BJ (cell line): ENCODE measurements around the gene LAPTM4A. TPM values are rescaled to one million over a fixed set of nuclear protein-coding genes. Genes with fewer than 3 reads are reported as not detected.

ENCODE experiments used
- CTCF ChIA-PET: fragments of 350-600 bp; formaldehyde crosslinking; extraction: SDS; loops from one replicate; lab custom pipeline; 2021; ENCODE audit warnings: antibody characterized with exemption, inconsistent platforms; lab: Yijun Ruan, JAX
- POLR2A ChIA-PET: fragments of 300-600 bp; sonication (Branson Sonifier 250); formaldehyde crosslinking; extraction: SDS; loops from one replicate; lab custom pipeline; 2021; ENCODE audit warnings: antibody characterized with exemption; lab: Charles Lee
- DNase-seq: peaks from one replicate; pipeline ENCODE4 v3.0.0-alpha.2; 2011; ENCODE audit warnings: low read depth
- H3K27me3 ChIP-seq: 2 replicates; pipeline ENCODE4 v1.6.0; 2011; ENCODE audit warnings: low read length; ENCODE audit not compliant: control insufficient read depth, insufficient read depth
- H3K36me3 ChIP-seq: 2 replicates; pipeline ENCODE4 v1.5.1; 2011; ENCODE audit warnings: low read length; ENCODE audit not compliant: control insufficient read depth, insufficient read depth
- H3K4me3 ChIP-seq: 2 replicates; pipeline ENCODE4 v1.5.1; 2011; ENCODE audit warnings: low read depth, mild to moderate bottlenecking, control low read depth, low read length
- polyA plus RNA-seq: library from polyadenylated mRNA; depleted of rRNA; stranded (reverse); fragments of >200 nt; gene quantifications from 2 replicates; pipeline ENCODE4 v1.2.3, GENCODE V29; 2011
- TF ChIP-seq, protein P1 (sequence below): IDR thresholded peaks from 2 replicates; pipeline ENCODE4 v1.5.1; 2011; ENCODE audit warnings: low read depth, mild to moderate bottlenecking, control low read depth, inconsistent platforms, low read length, moderate library complexity; ENCODE audit not compliant: insufficient read depth

Gene LAPTM4A
- polyA plus RNA-seq, 1 experiment = 379 TPM

DNA sequence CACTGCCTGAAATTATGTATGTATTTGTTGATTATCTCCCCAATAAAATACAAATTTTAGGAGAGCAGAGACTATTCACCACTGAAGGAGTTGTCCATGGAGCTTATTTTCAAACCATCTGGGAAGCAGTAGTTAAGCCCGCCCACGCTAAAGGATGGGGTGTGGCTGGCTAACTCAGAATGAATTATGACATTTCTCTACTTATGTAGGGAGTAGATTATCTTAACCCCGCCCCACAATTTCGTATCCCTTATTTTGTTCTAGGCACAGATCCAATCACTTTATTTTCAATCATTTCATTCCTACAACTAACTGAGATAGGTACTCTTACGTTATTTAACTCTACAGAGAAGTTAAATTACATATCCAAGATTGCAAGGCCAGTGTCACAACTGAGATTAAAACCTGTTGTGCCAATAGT lies 1.4 kb upstream of the LAPTM4A start:
- ChIA-PET CTCF (interaction anchor here (1.0 to 2.3 kb wide), 5 partner anchors 8 to 87 kb away, joined by 3 to 18 read pairs (median 6); no protein-coding TSS in a partner anchor), POLR2A (interaction anchor here (1.0 kb wide), 1 partner anchor 18 kb away, joined by 3 read pairs; no protein-coding TSS in a partner anchor)
- TF ChIP-seq, protein P1, sequence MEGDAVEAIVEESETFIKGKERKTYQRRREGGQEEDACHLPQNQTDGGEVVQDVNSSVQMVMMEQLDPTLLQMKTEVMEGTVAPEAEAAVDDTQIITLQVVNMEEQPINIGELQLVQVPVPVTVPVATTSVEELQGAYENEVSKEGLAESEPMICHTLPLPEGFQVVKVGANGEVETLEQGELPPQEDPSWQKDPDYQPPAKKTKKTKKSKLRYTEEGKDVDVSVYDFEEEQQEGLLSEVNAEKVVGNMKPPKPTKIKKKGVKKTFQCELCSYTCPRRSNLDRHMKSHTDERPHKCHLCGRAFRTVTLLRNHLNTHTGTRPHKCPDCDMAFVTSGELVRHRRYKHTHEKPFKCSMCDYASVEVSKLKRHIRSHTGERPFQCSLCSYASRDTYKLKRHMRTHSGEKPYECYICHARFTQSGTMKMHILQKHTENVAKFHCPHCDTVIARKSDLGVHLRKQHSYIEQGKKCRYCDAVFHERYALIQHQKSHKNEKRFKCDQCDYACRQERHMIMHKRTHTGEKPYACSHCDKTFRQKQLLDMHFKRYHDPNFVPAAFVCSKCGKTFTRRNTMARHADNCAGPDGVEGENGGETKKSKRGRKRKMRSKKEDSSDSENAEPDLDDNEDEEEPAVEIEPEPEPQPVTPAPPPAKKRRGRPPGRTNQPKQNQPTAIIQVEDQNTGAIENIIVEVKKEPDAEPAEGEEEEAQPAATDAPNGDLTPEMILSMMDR = no peak

DNA sequence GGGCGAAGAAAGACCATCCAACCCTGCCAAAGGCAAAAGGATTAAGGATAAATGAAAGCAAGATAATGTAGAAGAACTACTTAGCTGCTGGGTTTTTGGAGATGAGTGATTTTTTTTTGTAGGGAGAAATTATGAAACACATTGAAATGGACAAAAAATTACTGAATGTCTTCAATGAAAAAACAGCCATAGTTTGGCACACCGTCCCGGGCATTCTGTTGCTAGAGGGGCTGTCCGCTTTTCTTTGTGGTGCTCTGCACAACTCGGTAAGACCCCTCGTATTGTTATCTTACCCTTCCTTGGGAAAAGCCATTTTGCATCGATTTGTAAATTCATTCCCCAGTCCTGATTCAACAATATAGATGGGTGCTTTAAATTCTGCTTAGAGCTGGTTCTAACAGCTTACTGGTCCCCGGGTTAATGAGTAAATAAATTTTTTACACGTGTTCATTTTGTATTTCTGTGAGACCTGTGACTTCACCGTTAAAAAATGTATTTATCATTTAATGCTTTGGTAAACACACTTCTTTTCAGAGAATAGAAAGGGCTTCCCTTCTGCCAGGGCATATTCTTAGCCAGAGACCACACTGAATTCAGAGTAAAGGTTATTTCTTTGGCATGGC lies 912 bp upstream of the LAPTM4A start:
- Histone ChIP-seq H3K27me3 (no peaks in the 10 kb centered on the region), H3K4me3 (peak overlapping the region; percentile 95), H3K36me3 (no peaks in the 10 kb centered on the region)
- TF ChIP-seq, protein P1 = no peak
- DNase-seq = no peak
- POLR2A ChIA-PET = interaction anchor here (0.8 to 1.4 kb wide), 4 partner anchors 10 to 42 kb away, joined by 3 to 7 read pairs (median 4); no protein-coding TSS in a partner anchor
- CTCF ChIA-PET = interaction anchor here (0.6 to 2.3 kb wide), 7 partner anchors 9 to 88 kb away, joined by 3 to 18 read pairs (median 4); no protein-coding TSS in a partner anchor

More for the DNA sequence above, 1.4 kb upstream of the LAPTM4A start:
- no peaks in the 10 kb centered on the region for H3K36me3 ChIP-seq
- no peaks in the 10 kb centered on the region for H3K27me3 ChIP-seq
- no peak for DNase-seq
- peak overlapping the region; percentile 95 for H3K4me3 ChIP-seq

DNA sequence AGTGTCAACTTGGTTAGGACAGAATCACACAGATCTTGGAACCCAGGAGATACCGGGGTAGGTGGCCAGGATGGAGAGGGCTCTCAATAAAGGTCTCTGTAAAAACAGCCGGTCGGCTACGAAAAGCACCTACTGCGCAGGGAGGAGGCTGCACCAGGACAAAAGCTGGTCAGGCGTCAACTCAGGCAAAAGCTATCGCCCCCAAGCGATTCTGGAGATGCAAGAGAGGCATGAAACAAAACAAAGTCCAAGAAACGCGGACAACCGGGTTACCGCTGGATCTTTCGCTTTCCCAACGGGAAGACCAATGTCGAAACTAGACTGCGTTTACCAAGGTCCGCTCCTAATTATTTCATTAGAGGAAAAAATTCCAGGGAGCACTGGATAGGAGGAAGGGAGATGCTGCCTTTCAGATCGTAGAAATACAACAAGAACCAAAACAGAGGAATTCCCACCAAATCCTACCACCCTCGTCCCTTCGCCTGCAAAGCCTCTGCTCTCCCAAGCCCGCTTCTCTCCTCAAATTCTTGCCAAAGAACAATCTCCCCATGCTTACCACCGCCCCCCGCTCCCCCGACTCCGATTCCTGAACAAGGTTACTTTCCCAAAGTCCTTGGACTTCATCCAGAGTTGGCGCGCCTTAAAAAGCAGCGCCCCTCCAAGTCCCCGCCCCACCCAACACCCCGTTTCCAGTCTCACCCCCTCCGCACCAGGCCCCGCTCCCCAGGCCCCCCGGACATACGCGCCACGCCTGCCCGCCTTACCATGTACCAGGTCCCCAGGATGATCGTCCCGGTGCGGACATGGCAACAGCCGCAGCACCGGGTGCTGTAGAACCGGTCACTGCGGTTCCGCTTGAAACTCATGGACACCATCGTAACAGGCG lies 539 bp downstream of the LAPTM4A start:
- Histone ChIP-seq H3K36me3 (no peaks in the 10 kb centered on the region), H3K27me3 (no peaks in the 10 kb centered on the region), H3K4me3 (peak overlapping the region; percentile 95)
- POLR2A ChIA-PET = interaction anchor here (0.6 to 1.4 kb wide), 4 partner anchors 12 to 43 kb away, joined by 3 to 7 read pairs (median 4); no protein-coding TSS in a partner anchor
- CTCF ChIA-PET = interaction anchor here (0.6 to 2.3 kb wide), 4 partner anchors 17 to 43 kb away, joined by 3 to 18 read pairs (median 5); no protein-coding TSS in a partner anchor
- TF ChIP-seq, protein P1 = peak; percentile 42
- DNase-seq = no peak

DNA sequence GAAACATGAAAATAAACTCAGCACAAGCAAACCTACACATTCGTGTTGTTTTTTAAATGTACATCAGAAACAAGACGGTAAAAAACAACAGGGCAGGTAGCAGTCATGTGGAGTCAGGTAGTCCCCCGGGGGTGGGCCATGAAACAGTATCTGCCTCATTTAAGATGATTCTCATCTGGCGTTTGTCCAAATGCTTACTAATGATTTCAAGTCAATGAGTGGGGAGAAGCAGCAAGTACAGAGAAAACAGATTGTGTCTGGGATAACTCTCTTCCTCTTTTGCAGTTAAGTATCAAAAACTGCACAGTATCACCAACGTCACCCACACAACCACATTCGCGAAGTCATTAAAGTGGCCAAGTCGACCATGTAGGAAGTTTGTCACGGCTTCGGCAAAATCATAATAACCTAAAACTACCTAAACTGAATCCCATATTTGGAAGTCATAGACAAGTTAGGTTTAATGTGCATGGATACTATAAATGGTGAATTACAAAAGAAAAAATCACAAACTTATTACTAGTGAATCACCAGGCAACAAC lies 1.3 kb downstream of the LAPTM4A start:
- Histone ChIP-seq H3K4me3 (peak overlapping the region; percentile 95), H3K27me3 (no peaks in the 10 kb centered on the region), H3K36me3 (no peaks in the 10 kb centered on the region)
- CTCF ChIA-PET = interaction anchor here (0.9 to 2.1 kb wide), 5 partner anchors 18 to 44 kb away, joined by 3 to 9 read pairs (median 3); no protein-coding TSS in a partner anchor
- POLR2A ChIA-PET = interaction anchor here (0.5 to 0.6 kb wide), 3 partner anchors 34 to 287 kb away, joined by 3 to 4 read pairs (median 3); no protein-coding TSS in a partner anchor
- DNase-seq = no peak
- TF ChIP-seq, protein P1 = no peak
